GM18517 (cell line): ENCODE measurements around the gene NCOA3.

Experiments used
- ATAC-seq: cut with Tn5 transposase; IDR thresholded peaks from one replicate; pipeline ENCODE4 v1.9.1; 2021; ENCODE audit warnings: mild to moderate bottlenecking, moderate library complexity; ENCODE audit not compliant: unreplicated experiment

NCOA3 gene

GRCh38 chr20:47699818-47700217, 198.1 kb downstream of the NCOA3 start:
- ATAC-seq = no peak

- ATAC-seq = no peak
Measured at GRCh38 chr20:47700327-47700726, 198.6 kb downstream of the NCOA3 start.

GRCh38 chr20:47701612-47702011, 199.9 kb downstream of the NCOA3 start:
- ATAC-seq = no peak

- ATAC-seq = no peak
Measured at GRCh38 chr20:47703748-47704147, 202.1 kb downstream of the NCOA3 start.

- no peak for ATAC-seq
Measured at GRCh38 chr20:47704746-47705496, 203.2 kb downstream of the NCOA3 start.

- ATAC-seq = no peak
Measured at GRCh38 chr20:47705497-47705856, 203.8 kb downstream of the NCOA3 start.

- ATAC-seq = no peak
Measured at GRCh38 chr20:47706345-47706744, 204.7 kb downstream of the NCOA3 start.
